ENCODE data around the gene SV2A. TPM values are rescaled to one million over a fixed set of nuclear protein-coding genes. Genes with fewer than 3 reads are reported as not detected.
"Not testable (repeated sequence)": the region's sequence is repeated elsewhere in the genome, so short reads cannot be mapped to it uniquely, and the experiment has no call there.

Gene SV2A
- total RNA-seq, 1 experiment from 2014 or later: not detected

GRCh38 chr1:149866887-149867286 is 50.8 kb downstream of the SV2A start:
- H4K20me1 ChIP-seq (ENCODE audit: low read length); H3F3A ChIP-seq (ENCODE audit: low read length, unreplicated experiment); ATAC-seq; H3K27me3 ChIP-seq (ENCODE audit: low read length); H3K79me2 ChIP-seq (ENCODE audit: low read length); intact Hi-C loops (cut with micrococcal nuclease); DNase-seq; H3K9me3 ChIP-seq (ENCODE audit: low read length); H3K4me1 ChIP-seq (ENCODE audit: insufficient read depth, low read length); BruUV-seq (replicated peaks); H3K27ac ChIP-seq (ENCODE audit: low read length); H2AFZ ChIP-seq (ENCODE audit: low read length); H3K4me3 ChIP-seq (ENCODE audit: low read length); H3K9ac ChIP-seq (ENCODE audit: low read length); CTCF ChIA-PET; POLR2A ChIA-PET (ENCODE audit: unreplicated experiment); H3K4me2 ChIP-seq (ENCODE audit: low read length); H3K36me3 ChIP-seq (ENCODE audit: low read depth, low read length); H3K9me2 ChIP-seq (replicated peaks; ENCODE audit: low read length): not testable (repeated sequence)

GRCh38 chr1:149861497-149862054 is 56.1 kb downstream of the SV2A start:
- H2AFZ ChIP-seq (ENCODE audit: low read length); DNase-seq; H3K27ac ChIP-seq (ENCODE audit: low read length); CTCF ChIA-PET; H4K20me1 ChIP-seq (ENCODE audit: low read length); H3K36me3 ChIP-seq (ENCODE audit: low read depth, low read length); H3K4me2 ChIP-seq (ENCODE audit: low read length); H3F3A ChIP-seq (ENCODE audit: low read length, unreplicated experiment); POLR2A ChIA-PET (ENCODE audit: unreplicated experiment); H3K79me2 ChIP-seq (ENCODE audit: low read length); H3K4me1 ChIP-seq (ENCODE audit: insufficient read depth, low read length); H3K9ac ChIP-seq (ENCODE audit: low read length); H3K4me3 ChIP-seq (ENCODE audit: low read length); H3K9me2 ChIP-seq (replicated peaks; ENCODE audit: low read length); H3K27me3 ChIP-seq (ENCODE audit: low read length); intact Hi-C loops (cut with micrococcal nuclease); H3K9me3 ChIP-seq (ENCODE audit: low read length); BruUV-seq (replicated peaks): not testable (repeated sequence)
- ATAC-seq: peak; percentile 8

GRCh38 chr1:149860684-149861496 is 56.8 kb downstream of the SV2A start:
- H2AFZ ChIP-seq (ENCODE audit: low read length); H3K9ac ChIP-seq (ENCODE audit: low read length); POLR2A ChIA-PET (ENCODE audit: unreplicated experiment); H3K4me1 ChIP-seq (ENCODE audit: insufficient read depth, low read length); H3K79me2 ChIP-seq (ENCODE audit: low read length); H3K4me3 ChIP-seq (ENCODE audit: low read length); H3K27me3 ChIP-seq (ENCODE audit: low read length); H3K9me2 ChIP-seq (replicated peaks; ENCODE audit: low read length); H3K27ac ChIP-seq (ENCODE audit: low read length); BruUV-seq (replicated peaks); CTCF ChIA-PET; intact Hi-C loops (cut with micrococcal nuclease); H3K9me3 ChIP-seq (ENCODE audit: low read length); H3K36me3 ChIP-seq (ENCODE audit: low read depth, low read length); H4K20me1 ChIP-seq (ENCODE audit: low read length); H3K4me2 ChIP-seq (ENCODE audit: low read length); DNase-seq; H3F3A ChIP-seq (ENCODE audit: low read length, unreplicated experiment): not testable (repeated sequence)
- peak; percentile 58 for ATAC-seq

GRCh38 chr1:149860271-149860670 is 57.4 kb downstream of the SV2A start:
- BruUV-seq (replicated peaks); H3F3A ChIP-seq (ENCODE audit: low read length, unreplicated experiment); H2AFZ ChIP-seq (ENCODE audit: low read length); H3K79me2 ChIP-seq (ENCODE audit: low read length); H3K4me1 ChIP-seq (ENCODE audit: insufficient read depth, low read length); H3K4me2 ChIP-seq (ENCODE audit: low read length); H3K4me3 ChIP-seq (ENCODE audit: low read length); CTCF ChIA-PET; H3K9me2 ChIP-seq (replicated peaks; ENCODE audit: low read length); H3K9me3 ChIP-seq (ENCODE audit: low read length); DNase-seq; H3K27ac ChIP-seq (ENCODE audit: low read length); H3K36me3 ChIP-seq (ENCODE audit: low read depth, low read length); POLR2A ChIA-PET (ENCODE audit: unreplicated experiment); H3K27me3 ChIP-seq (ENCODE audit: low read length); H3K9ac ChIP-seq (ENCODE audit: low read length); H4K20me1 ChIP-seq (ENCODE audit: low read length); intact Hi-C loops (cut with micrococcal nuclease); ATAC-seq: not testable (repeated sequence)

Other genes with a start within 250 kb of the SV2A start
- gene FCGR1A, start 135.2 kb downstream of the SV2A start, total RNA-seq (2014; rRNA removed): not detected in 2 replicates
- 27.6 and 38.6 TPM in 2 replicates for gene BOLA1, start 18.3 kb downstream of the SV2A start, total RNA-seq (2014; rRNA removed)
- gene SF3B4, start 10.0 kb upstream of the SV2A start, total RNA-seq (2014; rRNA removed): 23.5 and 28.1 TPM in 2 replicates
- 5.1 and 7.0 TPM in 2 replicates for gene MTMR11, start 19.0 kb upstream of the SV2A start, total RNA-seq (2014; rRNA removed)
- gene OTUD7B, start 92.9 kb upstream of the SV2A start, total RNA-seq (2014; rRNA removed): 11.5 and 14.6 TPM in 2 replicates
- gene VPS45, start 149.9 kb upstream of the SV2A start, total RNA-seq (2014; rRNA removed): 39.5 and 47.8 TPM in 2 replicates
- gene PLEKHO1, start 232.1 kb upstream of the SV2A start, total RNA-seq (2014; rRNA removed): 13.8 and 29.5 TPM in 2 replicates